ENCODE data around the gene CCDC175. TPM values are rescaled to one million over a fixed set of nuclear protein-coding genes. Genes with fewer than 3 reads are reported as not detected.

CCDC175 gene
- total RNA-seq, 6 experiments from 2014 or later, result not detected

GRCh38 chr14:59464486-59465315 lies 111.9 kb downstream of the CCDC175 start:
- H3K27me3 Mint-ChIP-seq (ENCODE audit: insufficient read depth), result no peaks in the 10 kb centered on the region
- peaks cover 18% of the 10 kb centered on the region for H3K4me1 Mint-ChIP-seq (ENCODE audit: low read depth)
- no peaks in the 10 kb centered on the region for H3K9me3 Mint-ChIP-seq
- TF ChIP-seq CTCF (IDR thresholded peaks at IDR 0.05), result no peak
- DNase-seq, result peak; percentile 30
- H3K4me3 Mint-ChIP-seq, result peak overlapping the region; percentile 86
- peaks cover 20% of the 10 kb centered on the region for H3K36me3 Mint-ChIP-seq (ENCODE audit: low read depth)
- peak overlapping the region; percentile 66 for H3K27ac Mint-ChIP-seq

DNA sequence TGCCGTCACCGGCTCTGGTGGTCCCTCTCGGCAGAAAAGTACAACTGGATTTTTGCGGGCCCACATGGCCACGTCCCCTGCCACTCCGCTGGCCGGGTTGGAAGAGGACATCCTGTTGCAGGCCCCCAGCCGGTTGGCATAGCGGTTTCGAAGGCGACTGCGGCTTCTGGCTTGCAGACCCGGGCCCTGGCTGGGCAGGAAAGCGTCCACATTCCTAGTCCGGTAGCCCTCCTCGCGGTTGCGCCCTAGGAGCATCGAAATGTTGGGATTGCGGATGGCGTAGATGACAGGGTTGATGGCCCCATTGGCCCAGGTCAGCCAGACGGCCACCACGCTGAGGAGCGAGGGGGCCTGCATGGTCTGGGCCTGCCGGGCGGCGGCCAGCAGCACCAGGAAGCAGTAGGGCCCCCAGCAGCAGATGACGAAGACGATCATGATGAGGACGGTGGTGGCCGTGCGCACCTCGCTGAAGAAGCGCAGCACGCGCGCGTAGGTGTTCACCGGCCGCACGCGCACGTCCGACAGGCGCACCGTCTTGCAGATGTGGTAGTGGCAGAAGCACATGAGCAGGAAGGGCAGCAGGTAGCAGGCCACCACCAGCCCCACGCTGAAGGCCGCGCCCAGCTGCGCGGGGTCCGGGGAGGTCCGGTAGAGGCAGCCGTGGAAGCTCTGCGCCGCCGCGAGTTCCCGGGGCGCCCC lies 112.7 kb downstream of the CCDC175 start:
- Mint-ChIP-seq H3K36me3 (ENCODE audit: low read depth) (peaks cover 25% of the 10 kb centered on the region), H3K4me3 (peak overlapping the region; percentile 86), H3K9me3 (no peaks in the 10 kb centered on the region), H3K4me1 (ENCODE audit: low read depth) (peaks cover 18% of the 10 kb centered on the region), H3K27ac (no peak overlapping the region; the same call in 1 of the 2 replicates), H3K27me3 (ENCODE audit: insufficient read depth) (no peaks in the 10 kb centered on the region; the same call in 1 of the 2 replicates)
- DNase-seq, result no peak
- no peak for TF ChIP-seq CTCF (IDR thresholded peaks at IDR 0.05)

DNA sequence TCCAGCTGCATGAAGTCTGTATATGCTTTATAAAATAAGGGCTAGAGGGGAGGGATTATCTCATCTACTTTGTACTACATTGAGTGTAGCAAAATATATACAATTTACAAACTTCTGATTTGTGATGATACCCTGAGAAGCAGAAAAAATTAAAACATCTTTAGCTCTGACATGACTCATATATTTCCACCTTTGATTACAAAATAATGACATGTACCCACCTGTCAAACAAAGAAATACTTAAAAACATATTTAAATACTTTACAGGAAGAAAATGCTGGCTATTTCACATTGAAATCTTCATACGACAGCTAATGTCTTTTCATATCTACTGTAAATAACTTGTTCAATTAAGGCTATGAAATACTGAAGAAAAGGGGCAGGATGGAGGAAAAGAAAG lies 114.7 kb downstream of the CCDC175 start:
- Mint-ChIP-seq H3K36me3 (ENCODE audit: low read depth) (peaks cover 42% of the 10 kb centered on the region), H3K27ac (no peak overlapping the region), H3K4me3 (no peak overlapping the region), H3K9me3 (no peaks in the 10 kb centered on the region), H3K27me3 (ENCODE audit: insufficient read depth) (no peaks in the 10 kb centered on the region; the same call in 1 of the 2 replicates), H3K4me1 (ENCODE audit: low read depth) (peaks cover 18% of the 10 kb centered on the region)
- DNase-seq, result no peak
- no peak for TF ChIP-seq CTCF (IDR thresholded peaks at IDR 0.05)

DNA sequence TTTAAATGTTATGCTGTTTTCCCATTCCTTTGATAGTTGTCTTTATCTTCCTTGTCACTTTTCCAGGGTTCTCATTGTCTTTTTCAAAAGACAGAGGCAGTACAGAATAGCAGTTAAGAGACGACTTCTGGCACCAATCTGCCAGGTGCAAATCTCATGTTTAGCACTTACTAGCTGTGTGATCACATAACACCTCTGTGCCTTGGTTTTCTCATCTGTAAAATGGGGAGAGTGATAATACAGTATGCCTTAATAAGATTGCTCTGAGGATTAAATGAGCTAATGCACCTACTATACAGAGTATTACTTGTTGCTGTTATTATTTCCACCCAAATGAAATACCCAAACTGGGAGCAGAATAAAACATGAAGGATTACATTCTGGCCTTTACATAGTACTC lies 116.2 kb downstream of the CCDC175 start:
- no peak for TF ChIP-seq CTCF (IDR thresholded peaks at IDR 0.05)
- Mint-ChIP-seq H3K9me3 (peaks cover 9% of the 10 kb centered on the region), H3K36me3 (ENCODE audit: low read depth) (peaks cover 56% of the 10 kb centered on the region)

DNA sequence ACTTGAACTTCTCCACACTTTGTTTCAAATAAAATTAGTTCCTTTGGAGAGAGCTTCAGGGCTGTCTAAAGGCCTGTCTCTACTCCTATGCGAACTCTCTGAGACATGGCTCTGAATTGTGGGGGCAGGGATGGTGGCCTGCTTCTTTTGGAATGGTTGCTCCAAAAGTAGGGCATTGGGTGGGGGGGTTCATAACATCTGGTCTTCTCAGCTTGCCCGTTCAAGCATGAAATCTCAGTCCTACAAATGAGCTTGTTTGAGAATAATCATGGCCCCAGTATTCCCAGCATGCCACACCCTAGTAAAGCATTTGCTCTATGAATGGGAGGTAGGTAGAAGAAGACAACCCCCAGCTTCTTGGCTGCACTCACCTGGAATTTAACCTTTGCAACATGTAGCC lies 118.1 kb downstream of the CCDC175 start:
- Mint-ChIP-seq H3K27ac (no peak overlapping the region), H3K36me3 (ENCODE audit: low read depth) (peaks cover 71% of the 10 kb centered on the region), H3K4me3 (no peak overlapping the region), H3K27me3 (ENCODE audit: insufficient read depth) (no peaks in the 10 kb centered on the region; the same call in 1 of the 2 replicates), H3K9me3 (peaks cover 9% of the 10 kb centered on the region), H3K4me1 (ENCODE audit: low read depth) (peaks cover 31% of the 10 kb centered on the region)
- no peak for DNase-seq
- no peak for TF ChIP-seq CTCF (IDR thresholded peaks at IDR 0.05)

More for the DNA sequence above, 116.2 kb downstream of the CCDC175 start:
- Mint-ChIP-seq H3K4me3 (no peak overlapping the region), H3K4me1 (ENCODE audit: low read depth) (peaks cover 21% of the 10 kb centered on the region), H3K27me3 (ENCODE audit: insufficient read depth) (no peaks in the 10 kb centered on the region; the same call in 1 of the 2 replicates), H3K27ac (no peak overlapping the region)
- no peak for DNase-seq

Measured in HFFc6 (cell line).